ENCODE results near the gene UHRF1.
"Not testable (repeated sequence)": the region's sequence is repeated elsewhere in the genome, so short reads cannot be mapped to it uniquely, and the experiment has no call there.

Gene UHRF1

DNA sequence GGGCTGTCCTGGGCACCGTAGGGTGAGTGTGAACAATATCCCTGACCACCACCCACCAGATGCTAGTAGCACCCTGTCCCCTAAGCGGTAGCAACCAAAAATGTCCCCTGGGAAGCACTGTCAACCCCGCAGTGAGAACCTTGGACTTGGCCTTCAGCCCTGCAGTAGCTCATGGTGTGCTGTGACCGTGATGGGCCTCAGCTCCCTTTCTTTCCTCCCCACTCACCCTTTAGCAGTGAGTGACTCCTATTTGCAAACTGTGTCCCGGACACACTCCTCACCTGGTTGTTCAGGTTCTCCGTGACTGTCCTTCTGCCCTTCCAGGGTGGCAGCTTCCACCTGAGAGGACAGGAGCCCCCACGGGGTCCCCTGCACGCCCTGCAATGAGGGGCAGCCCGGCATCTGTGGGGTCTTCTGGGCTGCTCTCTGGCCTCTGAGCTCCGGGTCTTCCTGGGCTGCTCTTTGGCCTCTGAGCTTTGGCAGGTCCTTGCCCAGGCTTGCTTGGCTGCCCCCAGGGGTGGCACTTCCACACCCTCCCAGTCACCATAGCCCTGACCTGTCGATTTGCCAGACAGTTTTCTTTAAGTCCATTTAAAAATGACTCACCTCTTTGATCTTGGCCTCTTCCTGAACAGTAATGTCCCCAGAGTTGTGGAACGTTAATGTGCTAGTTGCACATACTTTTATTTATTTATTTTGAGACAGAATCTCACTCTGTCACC is 63.4 kb downstream of the UHRF1 start:
- no peak for FAIRE-seq

DNA sequence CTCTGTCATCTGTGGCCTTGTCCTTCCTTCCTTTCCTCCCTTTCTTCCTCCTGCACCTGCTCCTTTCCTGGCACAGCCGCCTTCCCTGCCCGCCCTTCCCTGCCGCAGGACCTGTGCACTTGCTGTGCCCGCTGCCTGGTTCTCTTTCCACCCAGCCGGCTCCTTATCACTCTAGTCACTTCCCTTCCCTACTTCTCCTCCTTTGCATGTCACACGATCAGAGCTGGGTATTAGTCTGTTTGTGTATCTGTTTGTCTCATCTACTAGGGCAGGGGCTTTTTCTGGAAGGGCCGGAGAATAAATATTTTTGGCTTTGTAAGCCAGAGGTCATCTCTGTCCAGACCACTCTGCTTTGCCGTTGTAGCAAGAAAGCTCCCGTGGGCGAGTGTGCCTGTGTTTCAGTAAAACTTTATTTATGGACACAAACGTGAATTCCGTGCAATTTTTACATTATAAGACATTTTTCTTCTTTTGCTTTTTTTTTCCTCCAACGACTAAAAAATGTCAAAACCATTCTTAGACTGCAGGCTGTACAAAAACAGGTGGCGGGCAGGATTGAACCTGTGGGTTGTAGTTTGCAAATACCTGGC is 65.7 kb downstream of the UHRF1 start:
- FAIRE-seq = no peak

DNA sequence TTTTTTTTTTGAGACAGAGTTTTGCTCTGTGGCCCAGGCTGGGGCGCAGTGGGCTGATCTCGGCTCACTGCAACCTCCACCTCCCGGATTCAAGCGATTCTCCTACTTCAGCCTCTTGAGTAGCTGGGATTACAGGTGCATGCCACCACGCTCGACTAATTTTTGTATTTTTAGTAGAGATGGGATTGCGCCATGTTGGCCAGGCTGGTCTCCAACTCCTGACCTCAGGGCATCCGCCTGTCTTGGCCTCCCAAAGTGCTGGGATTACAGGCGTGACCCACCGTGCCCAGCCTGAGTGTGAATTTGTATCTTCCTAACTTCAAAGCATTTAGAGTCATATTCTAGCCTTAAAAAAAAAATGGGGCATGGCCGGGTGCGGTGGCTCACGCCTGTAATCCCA is 66.3 kb downstream of the UHRF1 start:
- FAIRE-seq = not testable (repeated sequence)

DNA sequence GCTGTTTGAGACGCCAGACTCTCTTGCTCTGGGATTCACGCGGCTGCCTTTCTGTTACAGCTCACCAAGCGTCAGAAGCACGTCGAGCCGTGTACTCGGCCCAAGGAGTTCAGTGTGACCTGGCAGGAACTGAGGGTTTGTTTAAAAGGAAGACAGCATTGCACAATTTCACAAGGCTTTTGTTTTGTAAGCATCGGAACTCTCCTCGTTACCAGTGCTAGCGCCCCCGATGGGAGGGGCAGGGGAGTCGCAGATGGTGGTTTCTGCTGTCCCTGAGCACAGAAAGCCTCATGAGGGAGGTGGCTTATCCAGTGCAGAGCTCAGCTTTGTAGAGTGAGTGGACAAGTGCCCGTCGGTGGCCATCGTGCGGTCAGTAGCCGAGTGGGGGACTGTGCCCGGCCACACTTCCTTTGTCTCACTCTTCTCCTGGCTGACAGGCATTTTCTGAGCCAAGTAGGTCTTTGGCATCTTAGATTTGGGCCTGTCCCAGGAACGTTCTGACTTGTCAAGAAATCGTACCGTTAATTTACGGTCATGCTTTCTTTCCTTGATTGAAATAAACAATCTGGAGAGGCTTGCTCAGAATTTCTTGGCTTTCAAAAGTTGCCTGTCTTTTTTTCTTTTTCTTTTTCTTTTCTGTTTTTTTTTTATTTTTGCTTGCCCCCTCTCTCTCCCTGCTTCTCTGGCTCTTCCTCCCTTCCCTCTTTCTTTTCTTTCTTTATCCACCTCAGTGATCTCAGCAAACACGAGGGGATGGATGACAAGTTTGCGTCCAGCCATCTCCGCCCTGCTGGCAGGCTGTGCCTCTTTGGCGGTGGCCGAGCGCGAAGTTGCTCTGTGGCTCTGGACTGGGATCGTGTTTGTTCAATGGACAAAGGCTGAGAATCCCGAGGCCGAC is 67.3 kb downstream of the UHRF1 start:
- FAIRE-seq = no peak

DNA sequence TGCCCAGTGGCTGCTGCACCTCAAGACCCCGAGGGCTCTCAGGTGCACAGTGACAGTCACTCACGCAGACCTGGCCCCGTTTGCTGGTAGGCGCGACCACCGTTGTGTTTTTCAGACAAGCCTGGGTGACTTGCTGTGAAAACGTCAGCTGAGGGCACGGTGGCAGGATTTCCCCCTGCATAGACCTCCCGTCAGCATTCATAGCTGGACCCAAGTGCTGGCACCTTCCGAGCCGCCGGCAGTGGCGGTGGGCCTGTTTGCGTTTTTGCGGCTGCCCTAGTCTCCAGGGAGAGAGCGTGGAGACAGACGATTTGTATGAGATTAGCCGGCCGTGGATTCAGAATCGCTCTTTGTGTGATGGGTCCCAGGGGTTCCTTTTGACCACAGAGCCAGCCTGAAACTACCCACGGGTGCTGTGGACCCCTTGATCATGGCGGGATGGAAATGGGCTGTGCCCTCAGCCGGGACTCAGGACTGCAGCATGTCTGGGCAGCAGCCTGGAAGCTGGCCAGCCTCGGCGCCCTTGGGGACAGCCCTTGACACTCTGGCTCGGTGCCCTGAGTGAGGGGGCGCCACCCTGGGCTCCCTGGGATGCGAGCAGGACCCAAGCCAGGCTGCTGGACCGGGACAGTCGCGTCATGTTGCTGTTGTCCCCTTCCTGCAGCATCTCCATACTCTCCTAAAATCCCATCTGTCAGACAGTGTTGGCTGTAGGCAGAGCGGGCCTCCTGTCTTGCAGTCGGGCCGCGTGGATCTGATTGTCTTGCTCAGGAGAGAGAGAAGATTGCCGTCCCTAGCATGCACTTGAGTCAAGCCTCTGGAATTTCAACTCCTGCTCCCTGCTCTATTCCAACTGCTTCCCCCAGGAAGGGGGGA is 68.2 kb downstream of the UHRF1 start:
- no peak for FAIRE-seq

DNA sequence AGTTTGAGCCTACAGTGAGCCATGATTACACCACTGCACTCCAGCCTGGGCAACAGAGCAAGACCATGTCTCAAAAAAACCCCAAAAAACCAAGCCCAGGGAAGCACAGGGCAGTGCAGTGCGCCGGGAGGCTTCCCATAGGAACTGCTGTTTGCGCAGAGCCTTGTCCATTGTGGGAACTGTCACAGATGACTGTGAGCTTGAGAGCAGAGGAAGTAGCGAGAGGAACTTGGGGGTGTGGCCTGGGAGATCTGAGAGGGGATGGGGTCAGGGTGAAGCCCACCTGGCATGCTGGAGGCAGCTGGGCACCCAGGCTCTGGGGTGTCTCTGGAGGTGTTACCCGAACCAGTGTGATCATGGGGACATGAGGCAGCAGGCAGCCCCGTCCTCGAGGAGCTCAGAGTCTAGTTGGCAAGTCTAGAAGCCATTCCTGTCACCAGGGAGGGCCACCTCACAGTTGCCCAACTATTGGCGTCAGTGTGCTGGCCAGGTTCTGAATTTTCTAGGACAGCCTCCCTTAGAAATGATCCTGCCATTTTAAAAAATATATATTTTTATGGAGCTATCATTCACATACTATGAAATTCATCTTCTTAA is 70.0 kb downstream of the UHRF1 start:
- no peak for FAIRE-seq

DNA sequence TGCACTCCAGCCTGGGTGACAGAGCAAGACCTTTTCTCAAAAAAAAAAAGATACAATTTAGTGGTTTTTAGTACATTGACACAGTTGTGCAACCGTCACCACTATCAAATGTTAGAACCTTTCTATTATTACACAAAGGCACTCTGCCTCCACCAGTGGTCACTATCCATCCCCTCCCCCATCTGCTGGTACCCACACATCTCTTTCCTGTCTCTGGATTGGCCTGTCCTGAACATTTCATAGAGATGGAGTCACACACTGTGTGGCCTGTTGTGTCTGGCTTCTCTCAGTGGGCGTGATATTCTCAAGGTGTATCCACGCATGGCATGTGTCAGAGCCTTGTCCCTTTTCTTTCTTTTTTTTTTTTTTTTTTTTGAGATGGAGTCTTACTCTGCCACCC is 70.8 kb downstream of the UHRF1 start:
- FAIRE-seq = no peak

DNA sequence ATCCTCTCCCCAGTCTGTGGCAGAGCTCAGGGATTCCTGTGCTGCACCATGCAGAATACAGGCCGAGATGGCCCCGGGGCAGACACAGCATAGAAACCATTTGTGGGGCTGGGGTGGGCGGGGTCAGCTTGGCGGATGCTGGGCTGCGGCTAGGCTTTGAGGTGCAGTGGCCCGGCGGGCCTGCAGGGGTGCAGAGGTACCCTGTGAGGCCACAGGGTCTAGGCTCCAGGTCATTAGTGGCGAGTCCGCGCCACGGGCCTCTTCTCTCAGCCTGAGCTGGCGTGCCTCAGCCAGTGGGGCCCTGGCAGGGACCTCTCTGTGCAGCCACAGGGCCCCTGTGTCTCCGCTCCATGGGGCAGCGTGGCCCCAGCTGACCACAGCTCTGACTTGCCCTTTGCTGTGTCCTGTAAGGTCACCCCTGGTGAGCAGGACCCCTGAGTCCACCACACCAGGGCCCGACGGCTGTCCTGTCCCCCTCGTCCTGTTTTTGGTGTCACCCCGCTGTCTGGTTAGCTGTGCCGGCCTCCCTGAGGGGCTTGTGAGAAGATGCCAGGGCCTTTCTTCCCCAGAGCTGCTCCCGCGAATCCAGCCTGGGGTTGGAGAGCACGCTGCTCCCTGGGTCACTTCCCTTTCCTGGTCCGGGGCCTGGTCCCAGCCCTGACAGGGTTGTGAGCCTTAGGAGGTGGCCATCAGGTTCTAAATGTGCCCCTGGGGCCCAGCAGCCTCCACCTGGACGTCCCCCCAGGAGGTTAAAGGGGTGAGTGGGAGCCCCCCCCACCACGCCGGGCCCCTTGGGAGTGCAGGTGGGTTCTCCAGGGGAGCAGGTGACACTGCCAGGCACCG is 71.8 kb downstream of the UHRF1 start:
- FAIRE-seq = no peak

DNA sequence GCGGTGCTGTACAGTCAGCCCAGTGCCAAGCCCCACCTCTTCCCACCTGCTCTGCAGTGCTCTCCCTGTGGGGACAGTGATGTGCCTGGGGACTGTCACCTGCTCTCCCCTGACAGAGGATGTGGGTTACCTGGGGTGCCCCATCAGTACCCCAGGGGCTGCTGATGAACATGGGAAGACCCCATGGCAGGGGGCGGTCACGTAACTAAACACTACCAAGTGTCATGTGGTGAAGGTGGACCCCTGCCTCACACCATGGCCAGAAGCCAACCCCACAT is 72.3 kb downstream of the UHRF1 start:
- FAIRE-seq = no peak

DNA sequence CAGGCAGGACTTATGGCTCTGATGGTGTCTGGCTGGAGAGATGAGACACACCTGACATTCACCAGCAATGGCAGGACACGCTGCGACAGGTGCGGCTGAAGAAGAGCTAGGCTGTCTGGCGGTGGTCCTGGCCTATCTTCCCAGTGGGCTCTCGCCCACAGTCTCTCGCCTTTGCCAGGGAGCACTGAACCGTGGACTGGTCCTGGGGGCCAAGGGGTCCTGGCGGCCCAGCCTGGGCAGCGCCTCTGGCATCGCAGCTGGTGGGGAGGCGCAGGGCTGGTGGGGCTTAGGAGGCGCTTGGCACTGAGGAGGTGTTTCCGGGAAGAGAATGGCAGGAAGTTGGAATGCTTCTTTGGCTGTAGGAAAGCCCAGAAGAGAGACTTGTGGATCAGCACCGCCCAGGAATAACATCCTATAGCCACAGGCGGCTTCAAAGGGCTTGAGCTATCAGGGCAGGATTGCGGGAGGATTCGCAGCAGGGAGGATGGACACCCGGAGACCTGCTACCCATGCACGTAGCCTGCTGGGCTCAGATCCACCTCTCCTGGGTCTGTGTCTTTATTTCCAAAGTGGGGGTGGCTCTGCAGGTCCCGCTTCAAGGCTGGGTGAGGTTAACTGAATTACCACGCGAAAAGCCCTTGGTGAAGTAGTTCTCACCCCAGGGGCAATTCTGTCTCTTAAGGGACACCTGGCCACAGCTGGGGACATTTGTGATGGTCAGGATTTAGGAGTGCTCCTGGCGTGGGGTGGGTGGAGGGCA is 74.2 kb downstream of the UHRF1 start:
- FAIRE-seq = no peak

DNA sequence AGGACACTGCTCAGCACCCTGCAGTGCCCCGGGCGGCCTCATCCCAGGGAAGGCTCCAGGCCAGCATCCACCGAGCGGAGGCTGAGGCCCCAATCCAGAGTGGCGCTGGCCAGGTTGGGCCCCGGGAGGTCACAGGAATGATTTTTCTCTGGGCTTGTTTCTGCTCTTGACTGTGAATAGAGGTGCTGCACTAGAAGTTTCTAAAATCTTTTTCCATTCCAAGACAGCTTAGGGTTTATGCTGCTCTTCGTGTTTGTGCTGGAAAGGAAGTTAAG is 74.7 kb downstream of the UHRF1 start:
- FAIRE-seq = no peak

DNA sequence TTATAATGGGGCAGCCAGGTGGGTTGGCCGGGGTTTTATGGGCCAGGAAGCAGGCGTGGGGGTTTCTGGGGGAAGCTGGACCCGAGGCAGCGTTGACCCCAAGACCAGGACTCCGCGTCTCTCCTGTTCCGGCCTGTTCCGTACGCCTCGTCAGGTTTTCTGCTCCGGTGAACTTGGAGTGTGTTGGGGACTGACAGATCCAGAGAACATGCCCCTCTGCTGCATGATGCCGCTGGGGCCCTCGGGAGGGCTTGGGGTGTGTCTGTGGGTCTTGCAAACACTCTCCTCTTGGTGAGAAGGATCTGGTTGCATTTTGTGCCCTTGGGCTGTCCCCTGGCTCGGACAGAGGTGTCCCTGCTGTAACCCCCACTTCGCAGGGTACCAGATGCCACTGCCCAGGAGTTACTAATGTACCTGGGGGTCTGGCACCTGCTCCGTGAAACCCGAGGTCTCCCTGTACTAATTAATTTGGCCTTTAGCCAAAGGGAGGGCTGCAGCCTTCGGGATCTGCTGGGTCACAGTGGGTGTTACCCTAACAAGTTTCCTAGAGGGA is 75.2 kb downstream of the UHRF1 start:
- no peak for FAIRE-seq

DNA sequence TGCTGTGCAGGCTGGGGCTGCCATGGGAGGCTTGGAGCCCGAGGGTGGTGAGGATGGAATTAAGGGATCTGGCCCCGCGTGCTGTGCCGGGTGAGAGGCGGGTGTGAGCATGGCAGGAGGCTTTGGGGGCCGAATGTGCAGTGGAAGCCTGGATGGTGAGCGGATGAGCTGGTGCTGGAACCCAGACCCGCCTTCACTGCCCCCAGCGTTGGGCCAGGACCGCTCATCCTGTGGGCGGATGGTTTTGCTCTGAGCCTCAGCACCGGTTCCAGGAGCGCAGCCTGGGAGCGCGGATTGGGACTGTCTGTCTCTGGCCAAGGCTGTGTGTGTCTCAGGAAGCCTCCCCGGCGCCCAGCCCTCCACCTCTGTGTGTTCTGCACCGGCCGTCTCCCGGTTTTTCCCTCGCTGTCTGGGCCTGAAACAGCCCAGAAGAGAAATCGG is 76.3 kb downstream of the UHRF1 start:
- FAIRE-seq = no peak

DNA sequence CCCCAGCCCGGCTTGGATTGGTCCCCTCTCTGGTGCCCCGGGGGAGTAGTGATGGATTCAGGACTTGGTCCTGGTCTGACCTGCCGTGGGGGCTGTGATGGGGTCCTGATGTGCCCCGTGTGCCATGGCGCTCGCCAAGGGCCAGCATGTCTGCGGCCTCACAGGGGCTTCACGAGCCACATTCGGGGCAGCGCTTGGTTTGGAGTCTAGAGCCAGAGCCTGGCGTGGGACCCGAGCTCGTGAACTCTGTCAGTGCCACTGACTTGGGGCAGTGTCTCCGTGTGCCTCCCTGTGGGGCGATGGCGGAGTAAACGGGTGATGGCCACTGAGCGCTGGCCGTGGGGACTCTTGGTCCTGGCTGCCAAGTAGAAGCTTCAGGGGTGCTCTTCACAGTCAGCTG is 76.8 kb downstream of the UHRF1 start:
- no peak for FAIRE-seq

DNA sequence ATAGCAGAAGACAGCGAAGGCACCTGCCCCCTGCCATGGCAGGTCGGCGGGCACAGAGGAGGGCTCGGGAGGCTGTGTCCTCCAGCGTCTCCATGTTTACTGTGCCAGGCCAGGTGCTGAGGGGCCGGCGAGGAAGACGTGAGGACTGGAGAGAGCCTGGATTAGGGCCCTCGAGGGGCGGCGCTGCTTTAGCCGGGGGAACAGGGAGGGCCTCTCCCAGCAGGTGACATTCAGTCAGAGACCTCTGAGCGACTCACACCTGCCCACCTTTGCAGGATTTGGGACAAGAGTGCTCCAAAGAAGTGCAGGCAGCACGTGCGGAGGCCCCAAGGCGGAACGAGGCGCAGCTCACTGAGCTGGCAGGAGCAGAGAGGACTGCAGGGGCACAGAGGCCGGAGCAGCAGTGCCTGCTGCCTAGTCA is 77.2 kb downstream of the UHRF1 start:
- no peak for FAIRE-seq

DNA sequence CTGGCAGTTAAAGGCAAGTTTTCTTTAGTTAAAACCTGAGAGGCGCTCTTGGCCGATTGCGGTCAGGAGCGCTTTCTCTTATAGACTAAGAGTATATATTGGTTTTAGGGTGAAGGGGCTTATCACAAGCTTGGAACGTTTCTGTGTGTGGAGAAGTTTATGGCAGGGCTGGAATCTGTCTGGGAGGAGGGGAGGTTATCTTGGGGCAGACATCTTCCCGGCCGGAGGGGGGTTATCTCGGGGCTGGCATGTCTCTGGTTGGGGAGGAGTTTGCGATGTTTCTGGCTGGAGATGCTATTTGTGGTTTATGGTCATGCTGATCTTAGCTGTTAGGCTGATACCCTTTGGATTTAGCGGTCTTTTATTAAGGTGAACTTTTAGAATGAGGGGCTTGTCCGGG is 78.0 kb downstream of the UHRF1 start:
- FAIRE-seq = no peak

DNA sequence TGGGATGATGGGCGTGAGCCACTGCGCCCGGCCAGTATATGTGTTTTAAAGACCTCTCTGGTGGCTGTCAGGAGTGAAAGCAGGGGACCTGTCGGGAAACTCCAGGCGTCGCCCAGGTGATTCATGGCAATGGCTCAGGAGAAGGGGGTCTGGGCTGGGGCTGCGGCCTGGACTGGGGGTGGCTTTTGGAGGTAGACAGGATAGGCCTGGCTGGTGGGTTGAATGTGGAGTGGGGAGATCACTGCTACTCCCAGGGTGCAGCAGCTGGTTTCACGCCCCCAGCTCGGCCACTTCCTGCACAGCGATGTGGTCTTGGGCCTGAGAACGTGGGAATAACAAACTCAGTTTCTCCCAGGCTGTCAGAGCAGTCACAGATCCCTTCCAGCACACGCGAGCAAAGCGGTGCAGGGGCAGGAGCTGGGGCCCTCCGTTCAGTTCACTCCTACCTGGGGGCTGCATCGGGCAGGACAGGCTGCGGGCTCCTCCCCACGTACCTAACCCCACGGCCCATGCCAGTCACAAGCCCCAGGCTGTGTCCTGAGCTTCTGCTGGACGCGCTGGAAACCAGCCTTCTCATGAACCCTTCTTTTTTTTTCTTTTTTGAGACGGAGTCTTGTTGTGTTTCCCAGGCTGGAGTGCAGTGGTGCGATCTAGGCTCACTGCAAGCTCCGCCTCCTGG is 78.5 kb downstream of the UHRF1 start:
- FAIRE-seq = no peak

DNA sequence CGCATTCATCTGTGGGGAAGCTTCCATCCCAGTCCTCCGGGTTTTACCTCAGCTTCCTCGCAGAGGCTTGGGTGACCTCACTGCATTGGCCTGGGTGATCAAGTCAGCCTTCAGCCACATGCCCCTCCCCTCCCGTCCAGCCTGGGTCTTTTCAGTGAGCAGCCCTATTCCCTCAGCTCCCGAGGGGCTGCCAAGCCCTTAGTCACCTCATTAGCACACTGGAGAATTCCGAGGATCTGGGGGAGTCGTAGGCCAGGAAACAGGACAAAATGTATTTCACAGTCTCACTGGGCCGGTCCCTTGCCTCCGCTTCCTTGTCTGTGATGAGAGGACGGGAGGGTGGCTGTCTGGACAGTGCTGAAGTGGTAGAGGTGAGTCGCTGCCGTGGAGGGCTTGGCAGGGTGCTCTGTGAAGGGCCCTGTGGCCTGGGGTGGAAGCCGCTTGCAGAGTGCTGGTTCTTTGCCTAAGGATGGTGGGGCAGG is 79.5 kb downstream of the UHRF1 start:
- no peak for FAIRE-seq

DNA sequence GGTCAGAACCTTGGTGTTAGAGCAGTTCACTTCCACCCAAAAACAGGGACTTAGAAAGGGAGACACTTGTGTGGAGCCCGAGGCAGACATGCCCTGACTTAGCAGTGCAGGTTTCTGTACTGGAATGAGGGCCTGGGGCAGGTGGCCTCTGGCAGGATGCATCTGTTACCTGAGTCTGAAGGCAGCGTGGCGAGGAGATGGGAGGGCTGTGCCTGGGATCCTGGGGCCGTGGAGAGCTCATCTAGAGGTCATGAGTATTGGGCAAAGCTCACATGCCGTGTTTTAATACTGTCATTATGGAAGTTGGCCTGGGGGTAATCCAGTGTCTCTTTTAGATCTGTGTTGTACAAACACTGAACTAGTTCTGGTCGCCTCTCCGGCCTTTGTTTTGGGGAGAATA is 81.0 kb downstream of the UHRF1 start:
- no peak for FAIRE-seq

DNA sequence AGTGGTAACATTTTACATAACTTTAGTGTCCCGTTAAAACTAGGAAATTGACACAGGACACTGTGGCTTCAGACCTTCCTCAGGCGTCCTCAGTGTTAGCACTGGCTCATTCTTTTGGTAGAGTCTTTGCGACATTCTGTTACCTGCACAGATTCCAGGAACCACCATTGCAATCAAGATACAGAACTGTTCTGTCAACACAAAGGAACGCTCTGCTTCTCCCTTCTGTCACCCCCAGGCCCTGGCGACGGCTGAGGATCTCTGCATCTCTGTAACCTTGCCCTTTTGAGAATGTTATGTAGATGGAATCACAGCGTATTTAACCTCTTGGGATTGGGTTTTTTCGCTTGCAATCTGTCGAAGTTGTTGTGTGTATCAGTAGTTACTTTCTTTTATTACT is 82.2 kb downstream of the UHRF1 start:
- no peak for FAIRE-seq
